BE2C (cell line): ENCODE results near the gene SPATA12.
"Not testable (repeated sequence)": the region's sequence is repeated elsewhere in the genome, so short reads cannot be mapped to it uniquely, and the experiment has no call there.

Experiments used
- DNase-seq: peaks from one replicate; pipeline ENCODE4 v3.0.0-alpha.2; 2020
- H3K27me3 ChIP-seq: fragments of 250-450 bp; sonication (Bioruptor Pico); 2 replicates; pipeline ENCODE4 v1.5.1; 2020; ENCODE audit warnings: mild to moderate bottlenecking
- H3K36me3 ChIP-seq: fragments of 250-450 bp; sonication (Bioruptor Pico); 2 replicates; pipeline ENCODE4 v1.5.1; 2020; ENCODE audit warnings: mild to moderate bottlenecking
- H3K4me1 ChIP-seq: fragments of 250-450 bp; sonication (Bioruptor Pico); 2 replicates; pipeline ENCODE4 v1.5.1; 2020
- H3K4me3 ChIP-seq: 2 replicates; pipeline ENCODE4 v1.5.1; 2011; ENCODE audit warnings: low read depth, low read length
- H3K9me3 ChIP-seq: fragments of 250-450 bp; sonication (Bioruptor Pico); 2 replicates; pipeline ENCODE4 v1.5.1; 2020
- CTCF ChIP-seq: IDR thresholded peaks from 2 replicates; pipeline ENCODE4 v1.5.1; 2012; ENCODE audit warnings: mild to moderate bottlenecking, low read depth, low read length

SPATA12 gene

GRCh38 chr3:57080171-57080570 is 19.7 kb downstream of the SPATA12 start:
- DNase-seq = no peak
- Histone ChIP-seq H3K27me3 (peaks cover 7% of the 10 kb centered on the region; the same call in 1 of the 2 replicates), H3K4me3 (no peak overlapping the region), H3K36me3 (no peaks in the 10 kb centered on the region), H3K9me3 (no peaks in the 10 kb centered on the region), H3K4me1 (no peaks in the 10 kb centered on the region)
- TF ChIP-seq CTCF = no peak

- TF ChIP-seq CTCF = no peak
- Histone ChIP-seq H3K4me3 (no peak overlapping the region), H3K9me3 (no peaks in the 10 kb centered on the region), H3K36me3 (no peaks in the 10 kb centered on the region), H3K27me3 (peaks cover 7% of the 10 kb centered on the region; the same call in 1 of the 2 replicates), H3K4me1 (no peaks in the 10 kb centered on the region)
- DNase-seq = no peak
These were observed 20.7 kb downstream of the SPATA12 start for GRCh38 chr3:57081173-57081572.

GRCh38 chr3:57082481-57082880 is 22.0 kb downstream of the SPATA12 start:
- no peak for TF ChIP-seq CTCF
- Histone ChIP-seq H3K27me3 (peaks cover 7% of the 10 kb centered on the region; the same call in 1 of the 2 replicates), H3K9me3 (no peaks in the 10 kb centered on the region), H3K36me3 (no peaks in the 10 kb centered on the region), H3K4me1 (no peaks in the 10 kb centered on the region), H3K4me3 (no peak overlapping the region)
- DNase-seq = no peak

- H3K4me1 ChIP-seq, H3K9me3 ChIP-seq, H3K4me3 ChIP-seq, DNase-seq, H3K36me3 ChIP-seq, H3K27me3 ChIP-seq: not testable (repeated sequence)
These were observed 23.0 kb downstream of the SPATA12 start for GRCh38 chr3:57083266-57083995.

GRCh38 chr3:57085211-57085610 is 24.7 kb downstream of the SPATA12 start:
- Histone ChIP-seq H3K4me1 (no peaks in the 10 kb centered on the region), H3K4me3 (no peak overlapping the region), H3K36me3 (no peaks in the 10 kb centered on the region), H3K9me3 (no peaks in the 10 kb centered on the region), H3K27me3 (no peaks in the 10 kb centered on the region)
- no peak for TF ChIP-seq CTCF
- DNase-seq = no peak

- no peaks in the 10 kb centered on the region for H3K4me1 ChIP-seq
- no peaks in the 10 kb centered on the region for H3K9me3 ChIP-seq
- H3K36me3 ChIP-seq = no peaks in the 10 kb centered on the region
- TF ChIP-seq CTCF = no peak
- DNase-seq = no peak
- H3K4me3 ChIP-seq = no peak overlapping the region
- H3K27me3 ChIP-seq = no peaks in the 10 kb centered on the region
These were observed 25.7 kb downstream of the SPATA12 start for GRCh38 chr3:57086201-57086600.
